NB4 (cell line): ENCODE measurements around the gene TOR1A.

Experiments used
- DNase-seq: peaks from one replicate; pipeline ENCODE4 v3.0.0; 2010; ENCODE audit warnings: low read depth
- H3K4me3 ChIP-seq: one replicate; pipeline ENCODE4 v1.5.1; 2011; ENCODE audit warnings: mild to moderate bottlenecking, low read depth, low read length, moderate library complexity
- MAX ChIP-seq: IDR thresholded peaks from 2 replicates; pipeline ENCODE4 v1.6.1; 2011; ENCODE audit warnings: low read depth, low read length
- MYC ChIP-seq: IDR thresholded peaks from 2 replicates; pipeline ENCODE4 v1.6.1; 2011; ENCODE audit warnings: low read depth, low read length
- POLR2A ChIP-seq: IDR thresholded peaks from 2 replicates; pipeline ENCODE4 v1.6.1; 2011; ENCODE audit warnings: mild to moderate bottlenecking; ENCODE audit not compliant: insufficient read length; ENCODE audit errors: extremely low read depth
- TF ChIP-seq, protein P1 (sequence below): IDR thresholded peaks from one replicate; pipeline ENCODE4 v1.5.1; 2012; ENCODE audit warnings: low read depth, low read length

TOR1A gene

GRCh38 chr9:129854588-129855110 lies 30.7 kb upstream of the TOR1A start:
- no peak for DNase-seq
- no peak overlapping the region for H3K4me3 ChIP-seq
- no peak for TF ChIP-seq MYC
- no peak for TF ChIP-seq MAX
- TF ChIP-seq POLR2A, result no peak
- TF ChIP-seq, protein P1, sequence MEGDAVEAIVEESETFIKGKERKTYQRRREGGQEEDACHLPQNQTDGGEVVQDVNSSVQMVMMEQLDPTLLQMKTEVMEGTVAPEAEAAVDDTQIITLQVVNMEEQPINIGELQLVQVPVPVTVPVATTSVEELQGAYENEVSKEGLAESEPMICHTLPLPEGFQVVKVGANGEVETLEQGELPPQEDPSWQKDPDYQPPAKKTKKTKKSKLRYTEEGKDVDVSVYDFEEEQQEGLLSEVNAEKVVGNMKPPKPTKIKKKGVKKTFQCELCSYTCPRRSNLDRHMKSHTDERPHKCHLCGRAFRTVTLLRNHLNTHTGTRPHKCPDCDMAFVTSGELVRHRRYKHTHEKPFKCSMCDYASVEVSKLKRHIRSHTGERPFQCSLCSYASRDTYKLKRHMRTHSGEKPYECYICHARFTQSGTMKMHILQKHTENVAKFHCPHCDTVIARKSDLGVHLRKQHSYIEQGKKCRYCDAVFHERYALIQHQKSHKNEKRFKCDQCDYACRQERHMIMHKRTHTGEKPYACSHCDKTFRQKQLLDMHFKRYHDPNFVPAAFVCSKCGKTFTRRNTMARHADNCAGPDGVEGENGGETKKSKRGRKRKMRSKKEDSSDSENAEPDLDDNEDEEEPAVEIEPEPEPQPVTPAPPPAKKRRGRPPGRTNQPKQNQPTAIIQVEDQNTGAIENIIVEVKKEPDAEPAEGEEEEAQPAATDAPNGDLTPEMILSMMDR, result no peak

GRCh38 chr9:129853614-129854013 lies 29.7 kb upstream of the TOR1A start:
- DNase-seq, result no peak
- no peak overlapping the region for H3K4me3 ChIP-seq
- TF ChIP-seq, protein P1, result no peak
- no peak for TF ChIP-seq MAX
- no peak for TF ChIP-seq POLR2A
- no peak for TF ChIP-seq MYC

GRCh38 chr9:129852579-129852978 lies 28.6 kb upstream of the TOR1A start:
- no peak for DNase-seq
- TF ChIP-seq, protein P1, result no peak
- TF ChIP-seq MYC (no peak), MAX (no peak), POLR2A (no peak)
- H3K4me3 ChIP-seq, result no peak overlapping the region

- peak; percentile 32 for DNase-seq
- no peak overlapping the region for H3K4me3 ChIP-seq
- TF ChIP-seq POLR2A, result no peak
Observed at GRCh38 chr9:129851821-129852220, 27.9 kb upstream of the TOR1A start.

DNA sequence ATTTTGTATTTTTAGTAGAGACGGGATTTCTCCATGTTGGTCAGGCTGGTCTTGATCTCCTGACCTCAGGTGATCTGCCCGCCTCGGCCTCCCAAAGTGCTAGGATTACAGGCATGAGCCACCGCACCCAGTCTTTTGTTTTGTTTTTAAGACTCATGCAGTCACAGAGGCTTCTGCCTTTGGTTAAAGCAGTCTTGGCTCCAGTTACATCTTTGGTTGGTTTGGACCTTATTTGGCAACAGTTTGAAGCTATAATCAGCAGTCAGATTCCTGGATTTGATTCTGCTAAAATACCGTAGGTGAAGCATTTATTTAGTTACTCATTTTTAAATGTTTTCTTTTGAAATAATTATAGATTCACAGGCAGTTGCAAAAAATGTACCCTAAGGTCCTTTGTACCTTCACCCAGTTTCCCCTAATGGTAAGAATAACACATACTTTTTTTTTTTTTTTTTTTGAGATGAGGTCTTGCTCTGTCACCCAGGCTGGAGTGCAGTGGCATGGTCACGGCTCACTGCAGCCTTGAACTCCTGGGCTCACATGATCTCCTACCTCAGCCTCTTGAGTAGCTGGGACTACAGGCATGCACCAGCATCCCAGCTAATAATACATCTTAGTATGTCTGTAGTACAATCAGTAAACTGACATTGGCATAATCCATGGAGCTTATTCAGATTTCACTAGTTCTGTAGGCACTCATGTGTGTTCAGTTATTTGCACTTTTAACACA lies 27.1 kb upstream of the TOR1A start:
- H3K4me3 ChIP-seq, result no peak overlapping the region
- TF ChIP-seq MAX (no peak), MYC (no peak), POLR2A (no peak)
- TF ChIP-seq, protein P1, result no peak
- no peak for DNase-seq

- H3K4me3 ChIP-seq, result no peak overlapping the region
- TF ChIP-seq, protein P1, result no peak
- TF ChIP-seq POLR2A (no peak), MYC (no peak), MAX (no peak)
Observed at GRCh38 chr9:129849901-129850300, 26.0 kb upstream of the TOR1A start.

More at GRCh38 chr9:129849901-129850300, 26.0 kb upstream of the TOR1A start:
- DNase-seq, result no peak
